ENCODE data around the gene SPRYD3. TPM values are rescaled to one million over a fixed set of nuclear protein-coding genes. Genes with fewer than 3 reads are reported as not detected.
A peak's percentile ranks its signal among the peaks of the same experiment; 100 is the strongest.

SPRYD3 gene
- total RNA-seq, 4 donors from 2014 or later: 27.8 to 38.7 (median 34.8) TPM

- H3K27me3 ChIP-seq: no peaks in the 10 kb centered on the region
- no peaks in the 10 kb centered on the region for H3K9me3 ChIP-seq
- H3K4me1 ChIP-seq: peaks cover 0 to 43% (median 7%) of the 10 kb centered on the region in 4 donors
- peak in 2 of 3 donors; percentile 52 to 74 for DNase-seq
- H3K36me3 ChIP-seq: peaks cover 0 to 53% (median 0%) of the 10 kb centered on the region in 3 donors
- peak overlapping the region; percentile 60 to 79 (median 66) for H3K27ac ChIP-seq
- no peak overlapping the region for H3K4me3 ChIP-seq
- no peak for TF ChIP-seq POLR2A (IDR thresholded peaks at IDR 0.05)
- TF ChIP-seq, protein P1, sequence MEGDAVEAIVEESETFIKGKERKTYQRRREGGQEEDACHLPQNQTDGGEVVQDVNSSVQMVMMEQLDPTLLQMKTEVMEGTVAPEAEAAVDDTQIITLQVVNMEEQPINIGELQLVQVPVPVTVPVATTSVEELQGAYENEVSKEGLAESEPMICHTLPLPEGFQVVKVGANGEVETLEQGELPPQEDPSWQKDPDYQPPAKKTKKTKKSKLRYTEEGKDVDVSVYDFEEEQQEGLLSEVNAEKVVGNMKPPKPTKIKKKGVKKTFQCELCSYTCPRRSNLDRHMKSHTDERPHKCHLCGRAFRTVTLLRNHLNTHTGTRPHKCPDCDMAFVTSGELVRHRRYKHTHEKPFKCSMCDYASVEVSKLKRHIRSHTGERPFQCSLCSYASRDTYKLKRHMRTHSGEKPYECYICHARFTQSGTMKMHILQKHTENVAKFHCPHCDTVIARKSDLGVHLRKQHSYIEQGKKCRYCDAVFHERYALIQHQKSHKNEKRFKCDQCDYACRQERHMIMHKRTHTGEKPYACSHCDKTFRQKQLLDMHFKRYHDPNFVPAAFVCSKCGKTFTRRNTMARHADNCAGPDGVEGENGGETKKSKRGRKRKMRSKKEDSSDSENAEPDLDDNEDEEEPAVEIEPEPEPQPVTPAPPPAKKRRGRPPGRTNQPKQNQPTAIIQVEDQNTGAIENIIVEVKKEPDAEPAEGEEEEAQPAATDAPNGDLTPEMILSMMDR (IDR thresholded peaks at IDR 0.05): no peak
These were observed 7.3 kb downstream of the SPRYD3 start for GRCh38 chr12:53071591-53072551.

DNA sequence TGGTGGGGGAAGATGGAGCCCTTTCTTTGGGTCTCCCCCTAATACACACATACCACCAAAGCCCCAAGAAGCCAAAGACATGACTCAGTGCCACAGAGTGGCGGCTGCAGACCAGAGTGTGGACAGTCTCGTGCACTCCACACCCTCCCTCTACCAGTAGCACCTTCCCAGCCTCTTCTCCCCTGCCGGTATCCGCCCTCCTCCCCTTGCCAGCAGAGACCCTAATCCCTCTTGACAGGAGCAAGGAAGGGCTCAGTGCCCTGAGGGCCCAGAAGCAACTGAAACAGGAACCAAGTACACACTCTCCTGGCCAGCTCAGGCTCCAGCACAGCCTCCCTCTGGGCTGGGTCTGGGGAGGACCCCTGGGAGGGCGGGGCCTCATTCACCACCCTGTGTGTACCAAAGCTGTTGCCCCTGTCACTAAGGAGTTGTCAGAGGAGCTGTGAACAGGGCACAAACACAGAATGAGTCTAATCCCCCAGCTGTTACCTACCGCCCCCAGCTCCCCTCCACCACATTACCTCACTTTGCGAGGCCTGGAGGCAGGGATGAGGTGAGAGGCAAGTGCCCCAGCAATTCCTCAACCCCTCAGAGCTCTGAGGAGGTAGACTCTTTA, 8.2 kb downstream of the SPRYD3 start:
- Histone ChIP-seq H3K36me3 (peaks cover 0 to 45% (median 0%) of the 10 kb centered on the region in 3 donors), H3K27ac (peak overlapping the region; percentile 40 to 79 (median 47))
- peak in 2 of 3 donors; percentile 32 to 37 for DNase-seq

DNA sequence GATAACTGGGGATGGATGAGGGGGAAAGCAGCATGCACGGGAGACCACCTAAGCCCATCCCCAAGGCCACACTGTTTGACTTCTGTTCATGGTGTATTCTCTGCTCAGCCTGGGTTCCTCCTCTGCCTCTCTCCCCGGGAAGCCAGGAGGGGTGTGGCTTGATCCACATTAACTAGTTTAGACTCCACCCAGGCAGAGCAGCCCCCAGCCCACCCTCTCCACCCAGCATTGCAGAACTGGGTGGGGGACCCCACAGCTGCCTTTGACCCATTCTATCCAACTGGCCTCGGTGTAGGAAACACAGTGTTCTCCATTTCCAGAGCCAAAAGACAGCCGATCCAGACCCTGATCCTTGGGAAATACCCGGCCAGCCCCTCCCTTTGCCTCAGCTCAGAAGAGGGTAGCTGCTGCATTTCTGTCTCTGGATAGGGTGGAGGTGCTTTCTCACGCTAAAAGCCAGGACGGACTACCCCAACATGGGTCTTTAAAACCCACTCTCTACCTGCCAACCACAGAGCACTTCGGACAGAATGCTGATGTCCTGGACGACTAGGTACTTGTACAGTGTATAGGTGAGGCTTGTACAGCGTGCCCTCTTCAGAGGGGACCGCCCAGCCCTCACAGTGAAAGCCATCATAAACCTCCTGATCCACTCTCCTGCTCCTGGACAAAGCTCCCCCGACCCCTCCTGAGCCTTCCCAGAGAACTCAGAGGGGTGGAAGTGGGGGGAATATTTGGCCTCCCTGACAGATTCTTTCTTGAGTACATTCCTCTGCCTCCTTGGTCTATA, 9.4 kb downstream of the SPRYD3 start:
- peak in 2 of 3 donors; percentile 45 to 46 for DNase-seq
- Histone ChIP-seq H3K4me3 (no peak overlapping the region), H3K9me3 (no peaks in the 10 kb centered on the region), H3K36me3 (peaks cover 0 to 45% (median 0%) of the 10 kb centered on the region in 3 donors), H3K27me3 (no peaks in the 10 kb centered on the region), H3K4me1 (peaks cover 0 to 50% (median 7%) of the 10 kb centered on the region in 4 donors), H3K27ac (peak overlapping the region in 2 of 4 donors; percentile 40 to 52)
- TF ChIP-seq POLR2A (IDR thresholded peaks at IDR 0.05): no peak
- TF ChIP-seq, protein P1 (IDR thresholded peaks at IDR 0.05): no peak

More for the DNA sequence above, 8.2 kb downstream of the SPRYD3 start:
- Histone ChIP-seq H3K4me1 (peaks cover 0 to 50% (median 7%) of the 10 kb centered on the region in 4 donors), H3K27me3 (no peaks in the 10 kb centered on the region), H3K9me3 (no peaks in the 10 kb centered on the region), H3K4me3 (no peak overlapping the region)
- TF ChIP-seq, protein P1 (IDR thresholded peaks at IDR 0.05): no peak
- no peak for TF ChIP-seq POLR2A (IDR thresholded peaks at IDR 0.05)

GRCh38 chr12:53068811-53069585, 10.2 kb downstream of the SPRYD3 start:
- peak in 2 of 3 donors; percentile 36 to 42 for DNase-seq
- Histone ChIP-seq H3K4me1 (peaks cover 0 to 42% (median 7%) of the 10 kb centered on the region in 4 donors), H3K36me3 (peaks cover 0 to 46% (median 0%) of the 10 kb centered on the region in 3 donors), H3K27me3 (no peaks in the 10 kb centered on the region), H3K9me3 (no peaks in the 10 kb centered on the region), H3K4me3 (no peak overlapping the region), H3K27ac (peak overlapping the region in 1 of 4 donors; percentile 52)
- TF ChIP-seq, protein P1 (IDR thresholded peaks at IDR 0.05): no peak
- no peak for TF ChIP-seq POLR2A (IDR thresholded peaks at IDR 0.05)

Measured in Peyer's patch (tissue), 4 donors.